Measurements from ENCODE around the gene HOXC13. TPM values are rescaled to one million over a fixed set of nuclear protein-coding genes. Genes with fewer than 3 reads are reported as not detected.

HOXC13 gene
- total RNA-seq, 2 experiments from 2014 or later, result not detected

DNA sequence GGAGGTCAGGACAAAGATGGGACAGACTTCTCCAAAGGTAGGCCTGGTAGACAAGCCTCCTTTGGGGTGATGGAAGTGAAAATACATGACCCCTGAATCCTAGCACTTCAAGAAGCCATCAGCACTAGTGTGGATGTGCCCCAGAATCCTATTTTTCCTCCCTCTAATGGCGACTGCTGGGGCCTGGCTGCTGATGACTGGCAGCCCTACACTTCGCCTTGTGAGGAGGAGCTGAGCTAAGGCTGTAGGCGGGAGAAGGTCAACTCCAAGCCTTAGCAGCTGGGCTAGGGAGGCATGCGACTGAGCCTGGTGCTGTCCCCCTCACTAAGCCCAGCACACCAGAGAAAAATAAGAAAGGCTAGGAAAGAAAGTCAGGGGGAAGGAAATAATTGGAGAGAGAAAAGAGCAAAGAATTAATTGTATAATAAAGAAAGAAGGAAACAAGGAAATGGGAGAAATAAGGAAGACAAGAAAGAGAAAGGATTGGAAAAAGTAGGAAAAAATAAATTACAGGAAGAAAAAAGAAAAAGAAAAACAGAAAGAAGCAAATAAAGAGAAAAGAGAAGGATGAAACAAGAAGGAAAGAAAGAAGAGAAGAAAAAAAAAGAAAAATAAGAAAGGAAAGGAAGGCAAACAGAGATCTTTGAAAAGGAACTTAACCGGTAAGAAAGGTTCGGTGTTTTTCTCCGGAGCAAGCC lies 41.6 kb downstream of the HOXC13 start:
- H3K36me3 ChIP-seq (ENCODE audit: insufficient read depth, low read length), result no peaks in the 10 kb centered on the region
- POLR2A ChIA-PET, result no interaction called here
- peaks cover 4 to 49% of the 10 kb centered on the region in 2 experiments for H3K9me3 ChIP-seq (ENCODE audit: control insufficient read depth in 1 of 2, insufficient read depth in 1 of 2, low read length in 2 of 2)
- H3K27me3 ChIP-seq (ENCODE audit: control insufficient read depth in 1 of 2, insufficient read depth in 2 of 2, low read length in 2 of 2), result peaks cover 89 to 96% of the 10 kb centered on the region in 2 experiments
- Mint-ChIP-seq H3K36me3 (ENCODE audit: low read depth) (no peaks in the 10 kb centered on the region), H3K27me3 (peaks cover 96% of the 10 kb centered on the region), H3K9me3 (no peaks in the 10 kb centered on the region), H3K4me3 (no peak overlapping the region), H3K27ac (no peak overlapping the region), H3K4me1 (ENCODE audit: low read depth) (peaks cover 19% of the 10 kb centered on the region)
- ATAC-seq (ENCODE audit: poor library complexity) (no peak), DNase-seq (no peak)
- intact Hi-C loops (cut with DNase I, micrococcal nuclease), result no loop called here
- TF ChIP-seq, protein P1, sequence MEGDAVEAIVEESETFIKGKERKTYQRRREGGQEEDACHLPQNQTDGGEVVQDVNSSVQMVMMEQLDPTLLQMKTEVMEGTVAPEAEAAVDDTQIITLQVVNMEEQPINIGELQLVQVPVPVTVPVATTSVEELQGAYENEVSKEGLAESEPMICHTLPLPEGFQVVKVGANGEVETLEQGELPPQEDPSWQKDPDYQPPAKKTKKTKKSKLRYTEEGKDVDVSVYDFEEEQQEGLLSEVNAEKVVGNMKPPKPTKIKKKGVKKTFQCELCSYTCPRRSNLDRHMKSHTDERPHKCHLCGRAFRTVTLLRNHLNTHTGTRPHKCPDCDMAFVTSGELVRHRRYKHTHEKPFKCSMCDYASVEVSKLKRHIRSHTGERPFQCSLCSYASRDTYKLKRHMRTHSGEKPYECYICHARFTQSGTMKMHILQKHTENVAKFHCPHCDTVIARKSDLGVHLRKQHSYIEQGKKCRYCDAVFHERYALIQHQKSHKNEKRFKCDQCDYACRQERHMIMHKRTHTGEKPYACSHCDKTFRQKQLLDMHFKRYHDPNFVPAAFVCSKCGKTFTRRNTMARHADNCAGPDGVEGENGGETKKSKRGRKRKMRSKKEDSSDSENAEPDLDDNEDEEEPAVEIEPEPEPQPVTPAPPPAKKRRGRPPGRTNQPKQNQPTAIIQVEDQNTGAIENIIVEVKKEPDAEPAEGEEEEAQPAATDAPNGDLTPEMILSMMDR (IDR thresholded peaks at IDR 0.05), result no peak
- H3K27ac ChIP-seq (ENCODE audit: low read depth in 1 of 2, low read length in 2 of 2), result no peak overlapping the region
- peaks cover 33% of the 10 kb centered on the region for H3K4me1 ChIP-seq (ENCODE audit: insufficient read depth, low read length)
- CTCF ChIA-PET, result no interaction called here
- no peak overlapping the region for H3K4me3 ChIP-seq (ENCODE audit: low read length)

DNA sequence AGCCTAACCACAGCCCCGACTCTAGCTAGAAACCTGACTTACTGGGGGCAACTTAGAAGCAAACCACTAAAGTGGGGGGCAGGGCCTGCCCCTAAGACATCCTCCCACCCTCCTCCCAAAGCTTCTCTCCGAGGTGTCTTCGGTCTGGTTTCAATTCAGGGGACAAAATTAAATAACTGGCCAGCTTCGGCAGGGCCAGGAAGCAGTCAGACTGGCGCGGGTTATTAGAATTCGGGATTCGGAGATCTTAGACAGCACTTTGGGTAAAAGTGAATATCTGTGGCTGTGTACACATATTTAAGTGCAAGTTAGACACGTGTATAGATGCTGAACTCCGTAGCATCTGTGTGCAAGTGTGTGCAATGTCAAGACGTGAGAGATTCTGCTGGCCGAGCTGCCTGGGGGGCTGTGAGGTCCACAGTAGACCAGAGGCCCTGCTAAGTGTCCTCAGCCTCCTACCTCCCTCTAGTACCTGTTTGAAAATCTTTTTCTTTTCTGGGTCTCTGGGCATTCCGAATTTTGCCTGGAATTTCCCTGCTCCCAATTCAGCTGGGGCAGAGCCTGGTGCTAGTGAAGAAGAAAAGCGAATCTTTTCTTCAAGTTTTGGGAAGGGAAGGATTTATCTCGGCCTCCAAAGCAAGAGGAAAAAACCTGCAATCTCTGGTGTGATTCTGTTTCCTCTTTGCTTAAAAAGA lies 42.3 kb downstream of the HOXC13 start:
- no peak overlapping the region for H3K27ac ChIP-seq (ENCODE audit: low read depth in 1 of 2, low read length in 2 of 2)
- Mint-ChIP-seq H3K27me3 (peaks cover 95% of the 10 kb centered on the region), H3K27ac (no peak overlapping the region), H3K4me1 (ENCODE audit: low read depth) (peaks cover 17% of the 10 kb centered on the region), H3K4me3 (no peak overlapping the region), H3K9me3 (no peaks in the 10 kb centered on the region), H3K36me3 (ENCODE audit: low read depth) (no peaks in the 10 kb centered on the region)
- intact Hi-C loops (cut with DNase I, micrococcal nuclease), result no loop called here
- H3K27me3 ChIP-seq (ENCODE audit: control insufficient read depth in 1 of 2, insufficient read depth in 2 of 2, low read length in 2 of 2), result peaks cover 89 to 96% of the 10 kb centered on the region in 2 experiments
- H3K4me3 ChIP-seq (ENCODE audit: low read length), result no peak overlapping the region
- no peak for DNase-seq
- TF ChIP-seq, protein P1 (IDR thresholded peaks at IDR 0.05), result no peak
- peaks cover 33% of the 10 kb centered on the region for H3K4me1 ChIP-seq (ENCODE audit: insufficient read depth, low read length)
- H3K9me3 ChIP-seq (ENCODE audit: control insufficient read depth in 1 of 2, insufficient read depth in 1 of 2, low read length in 2 of 2), result peaks cover 4 to 49% of the 10 kb centered on the region in 2 experiments
- ChIA-PET POLR2A (no interaction called here), CTCF (no interaction called here)
- ATAC-seq (ENCODE audit: poor library complexity), result no peak
- no peaks in the 10 kb centered on the region for H3K36me3 ChIP-seq (ENCODE audit: insufficient read depth, low read length)

DNA sequence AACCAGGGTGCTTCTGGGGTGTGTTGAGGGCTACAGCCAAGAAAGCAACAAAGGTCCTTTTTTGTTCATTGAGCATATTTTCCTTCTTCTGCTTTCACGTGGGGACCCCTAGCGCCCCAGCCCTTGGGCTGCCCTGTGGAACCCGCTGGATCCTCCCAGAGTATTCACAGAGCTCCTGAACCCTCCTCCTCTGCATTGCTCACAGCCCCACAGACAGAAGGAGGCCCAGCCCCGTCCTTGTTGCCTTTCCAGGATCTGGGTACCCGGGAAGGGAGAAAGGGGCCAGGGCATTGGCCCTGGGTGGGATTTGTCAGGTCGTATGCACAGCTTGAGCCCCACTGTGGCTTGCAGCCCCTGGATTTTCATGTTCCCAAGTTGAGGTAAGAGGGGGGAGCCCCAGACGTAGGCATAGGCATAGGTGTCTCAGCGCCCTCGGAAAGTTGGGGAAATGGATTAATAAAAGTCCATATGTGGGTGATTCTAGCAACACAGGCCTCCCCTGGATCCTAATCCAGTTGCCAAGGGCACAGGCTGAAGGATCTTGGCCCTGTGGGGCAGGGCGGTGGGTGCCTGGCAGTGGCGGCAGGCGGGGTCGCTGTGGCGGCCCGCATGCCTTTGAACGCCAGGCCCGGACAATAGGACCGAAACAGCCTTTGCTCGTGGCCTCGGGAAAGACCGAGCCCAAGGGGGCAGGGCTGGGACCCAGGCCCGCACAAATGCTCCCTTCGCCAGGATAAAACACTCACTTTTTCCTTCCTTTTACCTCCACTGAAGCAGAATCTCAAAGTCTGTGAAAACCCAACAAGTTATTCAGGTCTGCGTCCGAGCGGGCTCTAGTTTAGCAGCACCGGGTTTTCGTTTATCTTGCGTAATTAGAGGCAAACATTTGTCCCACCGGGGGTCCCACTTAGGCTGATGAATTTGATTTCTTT lies 43.3 kb downstream of the HOXC13 start:
- no peak for DNase-seq
- Histone ChIP-seq H3K9me3 (ENCODE audit: control insufficient read depth in 1 of 2, insufficient read depth in 1 of 2, low read length in 2 of 2) (peaks cover 4 to 45% of the 10 kb centered on the region in 2 experiments), H3K27ac (ENCODE audit: low read depth in 1 of 2, low read length in 2 of 2) (no peak overlapping the region), H3K27me3 (ENCODE audit: control insufficient read depth in 1 of 2, insufficient read depth in 2 of 2, low read length in 2 of 2) (peaks cover 89 to 96% of the 10 kb centered on the region in 2 experiments), H3K4me3 (ENCODE audit: low read length) (no peak overlapping the region), H3K36me3 (ENCODE audit: insufficient read depth, low read length) (no peaks in the 10 kb centered on the region), H3K4me1 (ENCODE audit: insufficient read depth, low read length) (peaks cover 39% of the 10 kb centered on the region)
- Mint-ChIP-seq H3K9me3 (no peaks in the 10 kb centered on the region), H3K4me3 (no peak overlapping the region), H3K27me3 (peaks cover 95% of the 10 kb centered on the region), H3K36me3 (ENCODE audit: low read depth) (no peaks in the 10 kb centered on the region), H3K27ac (no peak overlapping the region), H3K4me1 (ENCODE audit: low read depth) (peaks cover 14% of the 10 kb centered on the region)
- no peak for ATAC-seq (ENCODE audit: poor library complexity)
- ChIA-PET POLR2A (no interaction called here), CTCF (no interaction called here)
- intact Hi-C loops (cut with DNase I, micrococcal nuclease), result no loop called here
- TF ChIP-seq, protein P1 (IDR thresholded peaks at IDR 0.05), result no peak

Data from CD4-positive, alpha-beta T cell (primary cell).